Karpas-422 (cell line): ENCODE results near the gene SHROOM4. TPM values are rescaled to one million over a fixed set of nuclear protein-coding genes. Genes with fewer than 3 reads are reported as not detected.

Experiments used
- DNase-seq: peaks from one replicate; pipeline ENCODE4 v3.0.0-alpha.2; 2015
- H2AFZ ChIP-seq: fragments of 200-600 bp; sonication (generic); 2 replicates; pipeline ENCODE4 v1.6.1; 2014; ENCODE audit warnings: antibody characterized with exemption, low read length, mixed read lengths
- H3K27ac ChIP-seq: fragments of 200-600 bp; sonication (generic); 2 replicates; pipeline ENCODE4 v1.5.1; 2014; ENCODE audit warnings: mild to moderate bottlenecking, low read length, moderate library complexity
- H3K27me3 ChIP-seq: fragments of 200-600 bp; sonication (generic); 2 replicates; pipeline ENCODE4 v1.6.1; 2014; ENCODE audit warnings: low read length, mixed read lengths
- H3K36me3 ChIP-seq: fragments of 200-600 bp; sonication (generic); 2 replicates; pipeline ENCODE4 v1.6.1; 2014; ENCODE audit warnings: low read length, mixed read lengths; ENCODE audit not compliant: insufficient read depth
- H3K4me1 ChIP-seq: fragments of 200-600 bp; sonication (generic); 2 replicates; pipeline ENCODE4 v1.6.1; 2014; ENCODE audit warnings: mild to moderate bottlenecking, low read length, mixed read lengths
- H3K4me2 ChIP-seq: fragments of 200-600 bp; sonication (generic); 2 replicates; pipeline ENCODE4 v1.6.1; 2014; ENCODE audit warnings: low read length, low read depth, mild to moderate bottlenecking; ENCODE audit not compliant: poor library complexity, severe bottlenecking
- H3K4me3 ChIP-seq: fragments of 200-600 bp; sonication (generic); 2 replicates; pipeline ENCODE4 v1.5.1; 2014; ENCODE audit warnings: mild to moderate bottlenecking, antibody characterized with exemption, low read length, mixed read lengths
- H3K79me2 ChIP-seq: fragments of 200-600 bp; sonication (generic); 2 replicates; pipeline ENCODE4 v1.6.1; 2014; ENCODE audit warnings: mild to moderate bottlenecking, low read length, mixed read lengths
- H3K9ac ChIP-seq: fragments of 200-600 bp; sonication (generic); 2 replicates; pipeline ENCODE4 v1.6.0; 2014; ENCODE audit warnings: low read length
- H3K9me2 ChIP-seq: fragments of 200-600 bp; sonication (generic), shearing (Covaris generic); replicated peaks from 2 replicates; pipeline ENCODE4 v1.6.0; 2014; ENCODE audit warnings: mild to moderate bottlenecking, low read length, moderate library complexity; ENCODE audit not compliant: insufficient read depth
- H3K9me3 ChIP-seq: fragments of 300-700, 200-600 bp; sonication (generic); 2 replicates; pipeline ENCODE4 v1.6.1; 2014; ENCODE audit warnings: low read length, mixed read lengths
- H4K20me1 ChIP-seq: fragments of 200-600 bp; sonication (generic); 2 replicates; pipeline ENCODE4 v1.6.1; 2014; ENCODE audit warnings: mild to moderate bottlenecking, antibody characterized with exemption, low read length, low read depth; ENCODE audit not compliant: insufficient read depth
- total RNA-seq: library from RNA; depleted of rRNA; stranded (reverse); fragments of >200 nt; shearing (Covaris generic); gene quantifications from 2 replicates; pipeline ENCODE4 v1.2.3, GENCODE V29; 2014; ENCODE audit warnings: low replicate concordance

SHROOM4 gene
- total RNA-seq, 1 experiment from 2014 or later = not detected

GRCh38 chrX:50618788-50619558, 195.0 kb downstream of the SHROOM4 start:
- no peak overlapping the region for H3K4me3 ChIP-seq
- H3K79me2 ChIP-seq = no peaks in the 10 kb centered on the region
- H3K9me3 ChIP-seq = no peaks in the 10 kb centered on the region
- H2AFZ ChIP-seq = no peak overlapping the region
- no peaks in the 10 kb centered on the region for H3K9me2 ChIP-seq
- no peak overlapping the region for H3K27ac ChIP-seq
- DNase-seq = peak; percentile 48
- H3K27me3 ChIP-seq = no peaks in the 10 kb centered on the region
- no peaks in the 10 kb centered on the region for H3K36me3 ChIP-seq
- H4K20me1 ChIP-seq = no peaks in the 10 kb centered on the region
- no peak overlapping the region for H3K9ac ChIP-seq
- no peaks in the 10 kb centered on the region for H3K4me1 ChIP-seq
- H3K4me2 ChIP-seq = no peak overlapping the region

- H4K20me1 ChIP-seq = no peaks in the 10 kb centered on the region
- no peak overlapping the region for H3K9ac ChIP-seq
- H3K9me2 ChIP-seq = no peaks in the 10 kb centered on the region
- no peaks in the 10 kb centered on the region for H3K79me2 ChIP-seq
- H3K4me3 ChIP-seq = no peak overlapping the region
- no peaks in the 10 kb centered on the region for H3K4me1 ChIP-seq
- no peaks in the 10 kb centered on the region for H3K9me3 ChIP-seq
- no peaks in the 10 kb centered on the region for H3K36me3 ChIP-seq
- no peak overlapping the region for H3K27ac ChIP-seq
- DNase-seq = no peak
- H3K27me3 ChIP-seq = no peaks in the 10 kb centered on the region
- no peak overlapping the region for H2AFZ ChIP-seq
- no peak overlapping the region for H3K4me2 ChIP-seq
Measured at GRCh38 chrX:50617183-50617582, 196.8 kb downstream of the SHROOM4 start.

GRCh38 chrX:50615570-50616158, 198.3 kb downstream of the SHROOM4 start:
- no peaks in the 10 kb centered on the region for H3K79me2 ChIP-seq
- no peaks in the 10 kb centered on the region for H3K36me3 ChIP-seq
- H3K9ac ChIP-seq = no peak overlapping the region
- no peaks in the 10 kb centered on the region for H3K4me1 ChIP-seq
- H3K4me2 ChIP-seq = no peak overlapping the region
- no peaks in the 10 kb centered on the region for H3K9me2 ChIP-seq
- no peak for DNase-seq
- no peaks in the 10 kb centered on the region for H3K9me3 ChIP-seq
- H2AFZ ChIP-seq = no peak overlapping the region
- no peak overlapping the region for H3K4me3 ChIP-seq
- no peaks in the 10 kb centered on the region for H3K27me3 ChIP-seq
- H4K20me1 ChIP-seq = no peaks in the 10 kb centered on the region
- no peak overlapping the region for H3K27ac ChIP-seq

- Histone ChIP-seq H3K4me1 (no peaks in the 10 kb centered on the region), H3K4me2 (no peak overlapping the region), H3K36me3 (no peaks in the 10 kb centered on the region), H4K20me1 (no peaks in the 10 kb centered on the region), H3K27me3 (no peaks in the 10 kb centered on the region), H3K9me3 (no peaks in the 10 kb centered on the region), H3K9me2 (no peaks in the 10 kb centered on the region), H3K9ac (no peak overlapping the region), H3K27ac (no peak overlapping the region), H2AFZ (no peak overlapping the region), H3K79me2 (no peaks in the 10 kb centered on the region), H3K4me3 (no peak overlapping the region)
- no peak for DNase-seq
Measured at GRCh38 chrX:50614460-50614859, 199.5 kb downstream of the SHROOM4 start.

GRCh38 chrX:50613846-50614245, 200.1 kb downstream of the SHROOM4 start:
- Histone ChIP-seq H3K4me2 (no peak overlapping the region), H3K79me2 (no peaks in the 10 kb centered on the region), H3K9me3 (no peaks in the 10 kb centered on the region), H3K36me3 (no peaks in the 10 kb centered on the region), H3K4me3 (no peak overlapping the region), H2AFZ (no peak overlapping the region), H3K27ac (no peak overlapping the region), H3K9me2 (no peaks in the 10 kb centered on the region), H4K20me1 (no peaks in the 10 kb centered on the region), H3K27me3 (no peaks in the 10 kb centered on the region), H3K9ac (no peak overlapping the region), H3K4me1 (no peaks in the 10 kb centered on the region)
- DNase-seq = no peak

GRCh38 chrX:50609796-50610195, 204.2 kb downstream of the SHROOM4 start:
- H3K27me3 ChIP-seq = no peaks in the 10 kb centered on the region

GRCh38 chrX:50606300-50606950, 207.6 kb downstream of the SHROOM4 start:
- no peak overlapping the region for H3K4me2 ChIP-seq
- H3K27me3 ChIP-seq = no peaks in the 10 kb centered on the region
- no peak overlapping the region for H3K27ac ChIP-seq
- H3K36me3 ChIP-seq = no peaks in the 10 kb centered on the region
- H3K4me1 ChIP-seq = no peaks in the 10 kb centered on the region
- no peak overlapping the region for H2AFZ ChIP-seq
- H3K9me3 ChIP-seq = no peaks in the 10 kb centered on the region
- DNase-seq = no peak
- H3K9me2 ChIP-seq = no peaks in the 10 kb centered on the region
- no peak overlapping the region for H3K9ac ChIP-seq
- no peaks in the 10 kb centered on the region for H3K79me2 ChIP-seq
- H3K4me3 ChIP-seq = no peak overlapping the region
- H4K20me1 ChIP-seq = no peaks in the 10 kb centered on the region

More at GRCh38 chrX:50609796-50610195, 204.2 kb downstream of the SHROOM4 start:
- no peaks in the 10 kb centered on the region for H3K36me3 ChIP-seq
- H3K9me2 ChIP-seq = no peaks in the 10 kb centered on the region
- no peaks in the 10 kb centered on the region for H3K79me2 ChIP-seq
- DNase-seq = no peak
- H3K9me3 ChIP-seq = no peaks in the 10 kb centered on the region
- no peaks in the 10 kb centered on the region for H4K20me1 ChIP-seq
- H3K4me1 ChIP-seq = no peaks in the 10 kb centered on the region
- no peak overlapping the region for H3K4me3 ChIP-seq
- H2AFZ ChIP-seq = no peak overlapping the region
- no peak overlapping the region for H3K4me2 ChIP-seq
- no peak overlapping the region for H3K27ac ChIP-seq
- no peak overlapping the region for H3K9ac ChIP-seq

- H3K9me2 ChIP-seq = no peaks in the 10 kb centered on the region
- no peak overlapping the region for H3K9ac ChIP-seq
- H2AFZ ChIP-seq = no peak overlapping the region
- no peaks in the 10 kb centered on the region for H3K4me1 ChIP-seq
- DNase-seq = no peak
- H4K20me1 ChIP-seq = no peaks in the 10 kb centered on the region
- no peaks in the 10 kb centered on the region for H3K9me3 ChIP-seq
- no peak overlapping the region for H3K27ac ChIP-seq
- no peak overlapping the region for H3K4me3 ChIP-seq
- no peaks in the 10 kb centered on the region for H3K79me2 ChIP-seq
- H3K4me2 ChIP-seq = no peak overlapping the region
- H3K27me3 ChIP-seq = no peaks in the 10 kb centered on the region
- no peaks in the 10 kb centered on the region for H3K36me3 ChIP-seq
Measured at GRCh38 chrX:50596056-50596455, 217.9 kb downstream of the SHROOM4 start.
